ENCODE data around the gene PTPRD.

DNA sequence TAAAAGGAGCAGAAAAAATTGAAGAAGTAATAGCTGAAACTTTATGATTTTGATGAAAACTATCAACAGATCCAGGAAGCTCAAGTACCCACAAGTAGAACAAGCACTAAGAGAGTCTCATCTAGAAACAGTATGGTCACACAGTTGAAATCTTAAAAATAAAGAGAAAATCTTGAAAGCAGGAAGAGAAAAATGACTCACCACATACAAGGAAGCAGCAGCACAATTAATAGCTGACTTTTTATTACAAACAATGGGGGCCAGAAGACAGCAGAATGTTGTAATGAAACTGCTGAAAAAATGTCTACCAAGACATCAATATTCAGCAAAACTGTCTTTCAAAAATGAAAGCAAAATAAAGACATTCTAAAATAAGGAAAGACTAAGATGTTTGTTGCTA lies 1704.9 kb downstream of the PTPRD start:
- no peak for TF ChIP-seq POLR2AphosphoS5 (IDR thresholded peaks at IDR 0.05; ENCODE audit: low read depth)
- TF ChIP-seq, protein P1, sequence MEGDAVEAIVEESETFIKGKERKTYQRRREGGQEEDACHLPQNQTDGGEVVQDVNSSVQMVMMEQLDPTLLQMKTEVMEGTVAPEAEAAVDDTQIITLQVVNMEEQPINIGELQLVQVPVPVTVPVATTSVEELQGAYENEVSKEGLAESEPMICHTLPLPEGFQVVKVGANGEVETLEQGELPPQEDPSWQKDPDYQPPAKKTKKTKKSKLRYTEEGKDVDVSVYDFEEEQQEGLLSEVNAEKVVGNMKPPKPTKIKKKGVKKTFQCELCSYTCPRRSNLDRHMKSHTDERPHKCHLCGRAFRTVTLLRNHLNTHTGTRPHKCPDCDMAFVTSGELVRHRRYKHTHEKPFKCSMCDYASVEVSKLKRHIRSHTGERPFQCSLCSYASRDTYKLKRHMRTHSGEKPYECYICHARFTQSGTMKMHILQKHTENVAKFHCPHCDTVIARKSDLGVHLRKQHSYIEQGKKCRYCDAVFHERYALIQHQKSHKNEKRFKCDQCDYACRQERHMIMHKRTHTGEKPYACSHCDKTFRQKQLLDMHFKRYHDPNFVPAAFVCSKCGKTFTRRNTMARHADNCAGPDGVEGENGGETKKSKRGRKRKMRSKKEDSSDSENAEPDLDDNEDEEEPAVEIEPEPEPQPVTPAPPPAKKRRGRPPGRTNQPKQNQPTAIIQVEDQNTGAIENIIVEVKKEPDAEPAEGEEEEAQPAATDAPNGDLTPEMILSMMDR (conservative IDR thresholded peaks at IDR 0.05; ENCODE audit: low read depth in 2 of 2), result no peak
- TF ChIP-seq EZH2 (IDR thresholded peaks at IDR 0.05; ENCODE audit: low read depth, unreplicated experiment), result no peak
- TF ChIP-seq, protein P2, sequence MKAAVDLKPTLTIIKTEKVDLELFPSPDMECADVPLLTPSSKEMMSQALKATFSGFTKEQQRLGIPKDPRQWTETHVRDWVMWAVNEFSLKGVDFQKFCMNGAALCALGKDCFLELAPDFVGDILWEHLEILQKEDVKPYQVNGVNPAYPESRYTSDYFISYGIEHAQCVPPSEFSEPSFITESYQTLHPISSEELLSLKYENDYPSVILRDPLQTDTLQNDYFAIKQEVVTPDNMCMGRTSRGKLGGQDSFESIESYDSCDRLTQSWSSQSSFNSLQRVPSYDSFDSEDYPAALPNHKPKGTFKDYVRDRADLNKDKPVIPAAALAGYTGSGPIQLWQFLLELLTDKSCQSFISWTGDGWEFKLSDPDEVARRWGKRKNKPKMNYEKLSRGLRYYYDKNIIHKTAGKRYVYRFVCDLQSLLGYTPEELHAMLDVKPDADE (IDR thresholded peaks at IDR 0.05), result no peak
- TF ChIP-seq ZNF114 (CRISPR knock-in tag; IDR thresholded peaks at IDR 0.05), result no peak
- TF ChIP-seq, protein P3, sequence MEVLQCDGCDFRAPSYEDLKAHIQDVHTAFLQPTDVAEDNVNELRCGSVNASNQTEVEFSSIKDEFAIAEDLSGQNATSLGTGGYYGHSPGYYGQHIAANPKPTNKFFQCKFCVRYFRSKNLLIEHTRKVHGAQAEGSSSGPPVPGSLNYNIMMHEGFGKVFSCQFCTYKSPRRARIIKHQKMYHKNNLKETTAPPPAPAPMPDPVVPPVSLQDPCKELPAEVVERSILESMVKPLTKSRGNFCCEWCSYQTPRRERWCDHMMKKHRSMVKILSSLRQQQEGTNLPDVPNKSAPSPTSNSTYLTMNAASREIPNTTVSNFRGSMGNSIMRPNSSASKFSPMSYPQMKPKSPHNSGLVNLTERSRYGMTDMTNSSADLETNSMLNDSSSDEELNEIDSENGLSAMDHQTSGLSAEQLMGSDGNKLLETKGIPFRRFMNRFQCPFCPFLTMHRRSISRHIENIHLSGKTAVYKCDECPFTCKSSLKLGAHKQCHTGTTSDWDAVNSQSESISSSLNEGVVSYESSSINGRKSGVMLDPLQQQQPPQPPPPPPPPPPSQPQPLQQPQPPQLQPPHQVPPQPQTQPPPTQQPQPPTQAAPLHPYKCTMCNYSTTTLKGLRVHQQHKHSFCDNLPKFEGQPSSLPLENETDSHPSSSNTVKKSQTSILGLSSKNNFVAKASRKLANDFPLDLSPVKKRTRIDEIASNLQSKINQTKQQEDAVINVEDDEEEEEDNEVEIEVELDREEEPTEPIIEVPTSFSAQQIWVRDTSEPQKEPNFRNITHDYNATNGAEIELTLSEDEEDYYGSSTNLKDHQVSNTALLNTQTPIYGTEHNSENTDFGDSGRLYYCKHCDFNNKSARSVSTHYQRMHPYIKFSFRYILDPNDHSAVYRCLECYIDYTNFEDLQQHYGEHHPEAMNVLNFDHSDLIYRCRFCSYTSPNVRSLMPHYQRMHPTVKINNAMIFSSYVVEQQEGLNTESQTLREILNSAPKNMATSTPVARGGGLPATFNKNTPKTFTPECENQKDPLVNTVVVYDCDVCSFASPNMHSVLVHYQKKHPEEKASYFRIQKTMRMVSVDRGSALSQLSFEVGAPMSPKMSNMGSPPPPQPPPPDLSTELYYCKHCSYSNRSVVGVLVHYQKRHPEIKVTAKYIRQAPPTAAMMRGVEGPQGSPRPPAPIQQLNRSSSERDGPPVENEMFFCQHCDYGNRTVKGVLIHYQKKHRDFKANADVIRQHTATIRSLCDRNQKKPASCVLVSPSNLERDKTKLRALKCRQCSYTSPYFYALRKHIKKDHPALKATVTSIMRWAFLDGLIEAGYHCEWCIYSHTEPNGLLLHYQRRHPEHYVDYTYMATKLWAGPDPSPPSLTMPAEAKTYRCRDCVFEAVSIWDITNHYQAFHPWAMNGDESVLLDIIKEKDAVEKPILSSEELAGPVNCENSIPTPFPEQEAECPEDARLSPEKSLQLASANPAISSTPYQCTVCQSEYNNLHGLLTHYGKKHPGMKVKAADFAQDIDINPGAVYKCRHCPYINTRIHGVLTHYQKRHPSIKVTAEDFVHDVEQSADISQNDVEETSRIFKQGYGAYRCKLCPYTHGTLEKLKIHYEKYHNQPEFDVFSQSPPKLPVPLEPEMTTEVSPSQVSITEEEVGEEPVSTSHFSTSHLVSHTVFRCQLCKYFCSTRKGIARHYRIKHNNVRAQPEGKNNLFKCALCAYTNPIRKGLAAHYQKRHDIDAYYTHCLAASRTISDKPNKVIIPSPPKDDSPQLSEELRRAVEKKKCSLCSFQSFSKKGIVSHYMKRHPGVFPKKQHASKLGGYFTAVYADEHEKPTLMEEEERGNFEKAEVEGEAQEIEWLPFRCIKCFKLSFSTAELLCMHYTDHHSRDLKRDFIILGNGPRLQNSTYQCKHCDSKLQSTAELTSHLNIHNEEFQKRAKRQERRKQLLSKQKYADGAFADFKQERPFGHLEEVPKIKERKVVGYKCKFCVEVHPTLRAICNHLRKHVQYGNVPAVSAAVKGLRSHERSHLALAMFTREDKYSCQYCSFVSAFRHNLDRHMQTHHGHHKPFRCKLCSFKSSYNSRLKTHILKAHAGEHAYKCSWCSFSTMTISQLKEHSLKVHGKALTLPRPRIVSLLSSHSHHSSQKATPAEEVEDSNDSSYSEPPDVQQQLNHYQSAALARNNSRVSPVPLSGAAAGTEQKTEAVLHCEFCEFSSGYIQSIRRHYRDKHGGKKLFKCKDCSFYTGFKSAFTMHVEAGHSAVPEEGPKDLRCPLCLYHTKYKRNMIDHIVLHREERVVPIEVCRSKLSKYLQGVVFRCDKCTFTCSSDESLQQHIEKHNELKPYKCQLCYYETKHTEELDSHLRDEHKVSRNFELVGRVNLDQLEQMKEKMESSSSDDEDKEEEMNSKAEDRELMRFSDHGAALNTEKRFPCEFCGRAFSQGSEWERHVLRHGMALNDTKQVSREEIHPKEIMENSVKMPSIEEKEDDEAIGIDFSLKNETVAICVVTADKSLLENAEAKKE (CRISPR knock-in tag; IDR thresholded peaks at IDR 0.05), result no peak
